GM18870 (cell line): ENCODE measurements around the gene ARHGAP19.

Experiments used
- ATAC-seq: cut with Tn5 transposase; IDR thresholded peaks from one replicate; pipeline ENCODE4 v1.9.1; 2021; ENCODE audit warnings: moderate library complexity; ENCODE audit not compliant: unreplicated experiment

The ARHGAP19 gene

DNA sequence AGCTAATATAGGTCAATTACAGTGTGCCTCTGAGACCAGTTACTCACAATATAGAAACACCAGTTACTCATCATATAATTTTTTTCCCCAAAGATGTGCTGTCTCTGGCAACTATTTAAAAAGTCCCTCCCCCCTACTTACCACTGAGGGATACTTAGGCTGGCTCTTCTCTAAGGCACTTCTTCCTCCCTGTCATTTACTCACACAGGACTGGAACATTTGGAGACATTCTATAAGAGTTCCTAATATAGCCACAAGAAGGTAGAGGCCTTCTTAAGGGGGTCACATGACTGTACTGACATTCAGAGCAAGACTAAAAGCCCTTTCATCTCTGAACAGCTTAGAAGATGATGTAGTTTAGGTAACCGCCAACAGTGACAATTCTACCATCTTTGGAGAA is 62.3 kb downstream of the ARHGAP19 start:
- no peak for ATAC-seq

DNA sequence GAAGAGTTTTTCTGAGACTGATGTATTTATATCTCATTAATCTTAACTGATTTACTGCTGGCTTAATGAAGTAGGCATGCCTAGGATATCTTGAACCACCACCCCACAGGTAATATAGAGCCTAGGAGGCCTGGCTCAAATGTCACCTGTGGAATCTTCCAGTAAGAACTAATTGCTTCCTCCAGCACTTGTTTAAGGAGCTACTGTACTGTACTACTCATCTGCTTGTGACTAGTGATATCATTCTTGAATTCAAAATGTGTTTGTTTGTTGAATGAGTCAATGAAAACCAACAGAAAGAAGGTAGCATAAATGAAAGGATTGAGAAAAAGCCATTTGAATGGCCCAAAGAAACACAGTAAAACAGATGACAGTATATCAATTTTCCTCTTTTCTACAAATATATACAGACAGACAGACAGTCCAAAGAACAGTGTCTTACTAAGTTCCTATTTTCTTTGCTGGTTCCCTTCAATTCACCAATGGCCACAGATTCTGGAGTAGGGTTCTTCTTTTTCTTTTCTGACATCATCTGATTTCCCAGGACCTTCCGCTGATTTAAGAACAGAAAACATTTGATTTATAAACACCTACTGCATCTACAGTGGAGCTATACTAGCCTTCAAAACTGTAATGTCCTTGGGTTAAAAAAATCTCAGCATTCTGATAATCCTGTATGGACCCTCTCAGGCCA is 63.0 kb downstream of the ARHGAP19 start:
- no peak for ATAC-seq

DNA sequence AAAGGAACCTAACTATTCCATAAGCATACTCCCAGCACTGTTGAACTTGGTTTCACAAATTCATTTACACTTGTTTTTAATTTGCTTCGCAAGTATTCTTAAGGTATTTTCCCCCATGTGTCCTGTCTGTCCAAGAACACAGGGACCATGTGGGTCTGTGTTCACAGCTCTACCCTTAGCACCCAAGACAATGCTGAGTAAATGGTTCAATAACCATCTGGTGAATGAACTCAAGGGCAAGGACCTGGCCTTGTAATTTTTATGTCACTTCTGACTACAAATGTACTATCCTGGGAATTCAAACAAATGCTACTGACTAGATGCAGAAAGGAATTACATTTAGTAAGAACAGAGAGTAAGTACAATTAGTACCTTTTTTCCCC is 63.7 kb downstream of the ARHGAP19 start:
- ATAC-seq = no peak

DNA sequence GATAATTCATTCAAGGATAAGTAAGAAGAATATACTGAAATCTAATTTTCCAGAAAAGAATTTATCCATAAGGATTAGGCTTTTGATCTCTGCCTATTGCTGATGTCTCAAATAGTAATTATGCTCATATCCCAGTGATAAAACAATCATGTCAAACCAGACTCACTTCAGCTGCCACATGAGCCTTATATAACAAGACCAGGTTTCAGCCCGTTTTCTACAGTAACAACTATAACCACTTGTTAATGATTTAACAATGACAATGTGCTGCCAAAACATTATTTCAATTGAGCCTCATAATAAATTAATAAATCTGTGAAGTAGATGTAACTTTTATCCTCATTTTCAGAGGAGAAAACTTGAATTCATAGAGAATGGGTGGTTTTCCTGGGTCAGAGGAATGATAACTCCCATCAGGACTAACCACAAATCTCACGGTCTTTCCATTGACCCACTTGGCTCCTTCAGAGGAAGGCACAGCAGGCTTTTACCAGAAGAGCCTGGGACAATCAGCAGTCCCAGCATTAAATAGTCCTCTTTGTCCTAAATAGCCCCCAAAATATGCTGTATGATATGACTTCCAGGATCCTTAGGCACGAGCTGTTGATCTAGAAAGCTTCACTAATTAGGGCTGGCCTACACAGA is 64.2 kb downstream of the ARHGAP19 start:
- ATAC-seq = no peak

DNA sequence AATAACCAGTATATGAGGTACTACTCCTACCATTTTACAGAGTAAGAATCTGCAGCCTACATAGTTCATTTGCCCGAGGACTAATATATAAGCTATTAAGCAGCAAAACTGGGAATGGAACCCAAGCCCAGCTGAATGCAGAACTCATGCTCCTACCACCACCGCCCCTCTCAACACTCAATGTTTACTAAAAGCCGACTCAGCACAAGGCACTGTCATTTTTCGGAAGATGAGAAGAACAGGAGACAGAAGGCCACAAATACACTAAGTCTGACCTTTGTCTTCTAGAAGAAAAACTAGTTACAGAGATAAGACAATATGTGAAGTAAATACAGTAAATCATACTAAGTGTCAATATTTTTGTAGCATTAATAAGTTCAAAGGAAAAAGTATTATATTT is 66.0 kb downstream of the ARHGAP19 start:
- no peak for ATAC-seq

DNA sequence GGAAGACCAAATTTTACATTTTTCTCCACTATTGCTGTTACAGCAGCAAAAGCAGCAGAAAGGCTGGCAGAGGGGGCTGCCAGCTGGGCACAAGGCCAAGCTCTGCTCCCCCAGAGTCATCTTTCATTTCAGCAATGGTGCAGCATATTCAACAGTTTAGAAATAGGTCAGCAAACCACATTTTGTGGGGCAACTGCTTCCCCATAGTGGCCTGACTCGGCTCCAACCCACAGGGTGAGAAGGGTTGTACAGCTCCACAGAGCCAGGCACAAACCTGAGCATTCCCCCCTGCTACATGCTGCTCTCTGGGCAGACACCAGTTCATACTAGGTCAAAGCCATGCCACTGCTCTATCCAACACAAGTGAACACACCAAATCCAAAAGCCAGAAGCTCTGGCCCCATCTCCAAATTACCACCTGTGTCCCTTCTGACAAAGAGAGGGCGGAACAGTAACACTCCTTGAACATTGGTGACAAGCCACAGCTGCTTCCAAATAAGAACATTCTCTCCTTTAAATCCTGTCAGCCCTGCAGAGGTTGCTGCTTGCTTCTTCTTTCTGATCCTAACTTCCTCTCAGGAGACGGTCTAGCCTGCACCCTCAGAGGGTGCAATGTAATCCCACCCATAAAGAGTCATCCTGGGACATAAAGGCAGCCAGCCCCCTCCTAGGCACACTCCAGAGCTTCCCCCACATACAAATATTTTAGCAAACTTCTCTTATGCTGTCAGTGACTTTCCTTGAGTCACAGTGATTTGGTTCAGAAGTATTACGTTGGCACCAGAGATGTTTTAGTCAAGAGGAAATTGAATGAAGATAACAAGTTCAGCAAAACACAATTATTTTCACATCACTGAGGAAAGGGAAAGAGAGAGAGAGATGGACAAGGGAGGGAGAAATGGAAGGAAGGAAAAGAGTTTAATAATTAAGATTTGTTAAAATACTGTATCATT is 67.7 kb downstream of the ARHGAP19 start:
- no peak for ATAC-seq

DNA sequence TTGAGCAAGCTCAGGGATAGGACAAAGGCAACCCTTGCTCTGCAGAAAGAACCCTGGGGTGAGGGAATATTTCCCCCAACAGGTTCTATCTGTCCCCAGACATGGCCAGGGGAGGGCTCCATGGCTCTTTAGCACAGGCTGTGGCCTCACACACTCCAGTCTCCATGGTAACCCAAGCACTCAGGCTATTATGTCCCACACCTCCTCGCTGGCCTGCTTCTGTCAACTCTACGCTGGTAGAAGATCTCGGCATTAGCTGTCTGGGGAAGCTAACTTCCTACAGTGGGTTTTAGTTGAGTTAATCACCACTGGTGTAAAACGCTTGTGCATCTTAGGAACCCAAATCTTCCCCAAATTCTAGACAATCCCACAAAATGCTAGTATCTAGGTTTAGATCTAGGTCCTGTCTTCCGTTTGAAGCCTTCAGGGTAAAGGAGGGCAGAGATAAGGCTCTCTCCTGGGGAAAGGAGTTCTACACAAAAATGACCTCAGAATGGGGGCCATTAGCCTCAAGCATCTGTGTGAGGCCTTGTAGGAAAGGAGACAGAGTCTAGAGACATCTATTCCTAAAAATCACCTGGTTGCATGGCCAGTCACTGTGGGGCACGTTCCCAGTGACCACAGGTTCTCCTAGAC is 70.0 kb downstream of the ARHGAP19 start:
- ATAC-seq = no peak

DNA sequence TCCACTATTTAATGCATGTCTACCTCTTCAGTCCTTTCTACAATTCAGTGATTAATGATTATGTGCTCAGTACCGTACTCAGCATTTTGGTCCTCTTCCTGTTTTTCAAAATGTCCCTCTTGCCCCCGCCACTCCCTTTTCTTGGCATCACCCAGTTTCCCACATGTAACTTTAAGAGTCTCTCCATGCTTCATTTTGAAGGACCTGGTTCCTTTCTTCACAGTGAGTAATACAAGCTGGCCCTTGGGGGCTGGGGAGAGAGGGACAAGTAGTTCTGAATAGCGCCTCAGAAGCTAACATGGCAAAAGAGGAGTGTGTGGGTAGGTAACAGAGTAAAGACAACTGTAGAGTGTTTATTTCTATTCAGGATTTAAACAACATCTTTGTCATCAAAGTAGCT is 72.1 kb downstream of the ARHGAP19 start:
- no peak for ATAC-seq

DNA sequence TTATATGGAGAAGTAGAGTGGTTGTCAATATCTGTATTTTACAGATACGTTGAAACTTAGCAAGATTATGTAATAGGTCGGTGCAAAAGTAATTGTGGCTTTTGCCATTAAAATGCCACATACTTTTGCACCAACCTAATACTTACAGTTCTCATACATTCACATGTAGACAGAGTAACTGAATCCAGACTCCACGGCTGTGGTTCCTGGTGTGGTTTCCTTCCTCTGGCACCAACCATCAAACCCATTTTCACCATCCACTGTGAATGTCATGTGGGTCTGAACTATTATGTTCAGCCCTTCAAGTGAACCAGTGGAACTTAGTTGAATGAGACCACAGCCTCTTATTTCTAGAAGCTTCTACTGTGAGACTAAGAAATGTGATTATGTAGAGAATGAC is 75.1 kb downstream of the ARHGAP19 start:
- ATAC-seq = no peak

DNA sequence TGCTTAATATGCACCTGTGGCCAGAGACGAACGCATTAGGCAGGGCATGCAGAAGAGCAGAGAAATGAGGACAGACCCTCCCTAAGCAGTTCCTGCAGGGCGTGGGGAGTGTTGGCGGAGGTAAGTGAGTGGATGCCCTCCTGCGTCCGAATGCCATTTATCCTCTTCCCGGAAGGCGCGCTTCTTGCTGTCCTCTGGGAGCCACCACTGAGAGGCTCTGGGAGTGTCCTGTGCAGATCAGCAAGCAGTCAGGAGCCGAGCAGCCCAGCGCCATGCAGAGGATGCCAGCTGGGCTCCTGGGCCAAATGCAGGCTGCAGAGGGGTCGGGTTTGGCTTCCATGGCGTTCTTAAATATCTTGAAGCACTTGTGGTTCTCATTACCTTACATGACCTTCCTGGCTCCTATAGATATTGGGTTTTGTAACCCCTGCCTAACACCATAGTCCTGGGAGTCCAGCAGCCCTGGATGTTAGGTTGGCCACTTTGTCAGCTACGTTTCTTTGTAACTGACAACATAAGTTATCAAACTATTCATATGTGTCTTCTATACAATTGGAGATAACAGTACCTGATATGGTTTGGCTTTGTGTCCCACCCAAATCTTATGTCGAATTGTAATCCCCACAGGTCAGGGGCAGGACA is 76.7 kb downstream of the ARHGAP19 start:
- no peak for ATAC-seq

DNA sequence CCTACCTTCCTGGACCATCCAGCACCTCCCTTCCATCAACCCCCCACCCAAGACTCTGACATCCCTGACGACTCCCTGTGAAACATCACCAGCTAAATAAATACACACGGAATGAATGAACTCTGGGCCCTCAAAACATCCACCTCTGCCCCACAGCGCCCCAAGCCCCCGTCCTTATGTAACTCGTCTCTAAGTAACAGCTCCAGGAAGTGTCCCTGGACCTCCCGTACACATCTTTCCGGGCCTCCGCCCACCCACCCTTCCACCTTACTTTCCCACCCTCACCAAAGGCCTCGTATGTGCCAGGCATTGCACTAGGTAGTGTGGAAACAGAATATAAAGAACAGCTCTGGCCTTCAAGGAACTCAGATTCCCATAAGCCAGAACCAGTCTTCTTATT is 79.0 kb downstream of the ARHGAP19 start:
- ATAC-seq = no peak

DNA sequence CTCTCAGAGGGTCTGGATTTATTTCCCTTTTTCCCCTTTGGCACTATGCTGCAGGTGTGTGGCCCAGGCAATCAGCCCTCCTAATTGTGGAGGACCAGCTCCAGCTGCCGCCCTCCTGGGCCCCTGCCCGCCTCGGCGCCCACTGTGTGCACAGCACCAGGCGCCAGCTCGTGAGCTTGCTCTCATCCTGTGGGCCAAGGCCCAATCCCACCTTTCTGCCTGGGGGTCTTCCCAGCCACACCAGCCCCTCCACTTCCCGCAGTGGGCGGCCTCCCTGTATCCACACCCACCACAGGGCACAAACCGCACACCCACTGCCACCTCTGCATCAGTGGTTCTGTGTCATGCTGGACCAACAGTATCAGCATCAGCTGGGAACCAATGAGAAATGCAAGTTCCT is 81.2 kb downstream of the ARHGAP19 start:
- ATAC-seq = no peak

DNA sequence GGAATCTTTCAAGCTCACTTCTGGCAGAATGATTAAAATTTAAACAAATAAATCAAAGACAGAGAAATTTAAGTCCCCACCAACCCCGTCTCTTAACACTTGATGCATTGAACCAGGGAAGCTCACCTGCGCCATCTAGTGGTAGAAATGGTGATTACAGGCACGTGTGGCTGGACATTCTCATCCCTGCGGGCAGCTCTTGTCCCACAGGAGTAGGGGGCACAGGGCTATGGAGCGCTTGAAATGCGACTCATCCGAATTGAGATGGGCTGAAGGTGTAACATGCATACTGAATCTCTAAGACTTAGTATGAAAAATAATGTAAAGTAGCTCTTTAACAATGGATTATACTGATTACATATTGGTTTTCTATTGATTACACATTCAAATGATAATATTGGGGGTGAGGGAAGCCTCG is 81.9 kb downstream of the ARHGAP19 start:
- ATAC-seq = no peak

DNA sequence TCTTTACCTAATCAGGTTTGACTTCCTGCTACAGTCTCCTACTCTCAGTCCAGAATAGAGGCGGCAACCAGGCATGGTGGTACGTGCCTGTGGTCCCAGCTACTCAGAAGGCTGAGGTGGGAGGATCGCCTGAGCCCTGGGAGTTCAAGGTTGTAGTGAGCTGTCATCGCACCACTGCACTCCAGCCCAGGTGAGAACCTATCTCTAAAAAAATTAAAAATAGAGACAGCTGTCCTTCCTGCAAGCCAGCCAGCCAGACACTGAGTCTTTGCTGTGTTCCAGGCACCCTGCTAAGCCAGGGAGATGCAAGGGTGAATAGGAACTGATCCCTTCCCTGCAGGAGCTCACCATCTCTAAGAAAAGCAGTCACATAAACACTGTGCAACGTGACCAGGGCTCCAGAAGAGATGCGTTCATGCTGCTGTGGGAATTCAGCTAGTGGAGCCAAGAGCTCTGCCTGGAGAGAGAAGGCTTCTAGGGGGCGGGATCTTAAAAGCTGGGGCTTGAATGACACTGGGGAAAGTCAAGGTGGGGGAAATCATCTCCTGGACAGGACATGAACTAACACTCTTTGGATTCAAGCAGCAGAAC is 84.6 kb downstream of the ARHGAP19 start:
- no peak for ATAC-seq

DNA sequence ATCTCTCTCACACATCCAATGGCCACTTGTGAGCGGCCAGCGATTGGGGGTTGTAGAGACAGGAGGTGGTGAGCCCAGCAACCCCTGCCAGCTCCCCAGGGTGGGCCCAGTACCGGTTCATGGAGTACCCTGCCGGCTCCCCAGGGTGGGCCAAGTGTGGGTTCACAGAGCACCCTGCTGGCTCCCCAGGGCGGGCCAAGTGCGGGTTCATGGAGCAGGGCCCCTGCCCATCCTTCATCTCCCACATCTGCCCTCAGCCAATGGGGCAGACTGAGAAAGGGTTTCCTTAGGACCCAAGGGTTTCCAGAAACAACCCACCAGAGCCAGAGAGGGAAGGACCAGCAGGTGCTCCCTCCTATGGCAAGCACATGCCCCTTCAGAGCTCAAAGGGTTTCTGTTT is 85.3 kb downstream of the ARHGAP19 start:
- ATAC-seq = no peak

DNA sequence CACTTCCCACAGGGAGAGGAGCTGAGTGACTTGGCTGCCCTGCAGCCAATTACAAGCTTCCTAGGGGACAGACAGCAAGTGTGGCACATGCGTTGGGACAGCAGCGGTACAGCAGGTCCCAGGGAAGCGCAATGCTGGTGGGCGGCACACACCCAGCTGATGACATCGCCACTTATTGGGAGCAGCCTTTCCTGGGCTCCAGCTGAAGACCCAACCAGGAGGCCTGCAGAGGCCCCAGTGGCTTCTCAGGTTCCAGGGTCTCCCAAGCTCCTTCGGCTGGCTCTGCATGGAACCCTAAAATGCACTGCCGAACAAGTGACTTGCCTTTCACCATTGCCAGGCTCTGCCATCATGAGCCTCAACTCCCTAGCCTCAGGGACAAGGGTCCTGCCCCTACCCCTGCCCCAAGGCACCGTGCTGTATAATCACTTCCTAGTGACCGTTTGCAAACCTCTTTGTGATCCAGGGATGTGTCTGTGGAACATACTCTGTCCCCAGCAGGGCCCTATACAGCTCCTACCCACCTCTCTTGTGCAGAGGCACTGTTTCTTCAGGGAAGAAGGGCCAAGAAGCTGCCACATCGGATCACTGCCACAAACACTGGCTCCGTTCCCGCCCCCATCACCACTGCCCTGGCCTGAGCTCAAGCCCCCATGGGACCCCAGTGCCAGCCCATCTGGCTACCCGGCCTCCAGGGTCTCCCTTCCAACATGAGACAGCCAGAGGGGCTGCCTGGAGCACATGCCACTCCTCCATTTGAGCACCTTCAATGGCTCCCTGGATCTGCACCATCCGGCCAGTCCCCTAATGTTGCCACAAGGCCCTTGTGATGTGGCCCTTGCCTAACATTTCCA is 87.4 kb downstream of the ARHGAP19 start:
- ATAC-seq = no peak

DNA sequence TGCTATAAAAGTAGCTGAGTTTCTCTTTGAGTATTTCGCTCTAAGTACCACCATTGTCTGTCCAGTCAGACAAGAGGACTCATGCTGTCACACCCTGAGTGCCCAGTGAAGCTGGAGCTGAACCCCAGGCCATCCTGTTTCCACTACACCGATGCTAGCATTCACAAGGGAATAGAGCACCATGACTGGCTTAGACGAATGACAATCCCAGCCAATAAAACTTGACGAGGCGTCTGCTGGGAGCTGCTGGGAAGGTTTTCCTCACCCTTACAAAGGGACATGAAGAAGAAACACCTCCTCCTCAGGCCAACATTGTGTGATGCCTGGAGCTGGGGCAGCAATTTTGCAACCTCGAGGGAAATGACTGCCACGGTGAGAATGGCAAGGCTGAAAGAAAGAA is 89.2 kb downstream of the ARHGAP19 start:
- no peak for ATAC-seq

DNA sequence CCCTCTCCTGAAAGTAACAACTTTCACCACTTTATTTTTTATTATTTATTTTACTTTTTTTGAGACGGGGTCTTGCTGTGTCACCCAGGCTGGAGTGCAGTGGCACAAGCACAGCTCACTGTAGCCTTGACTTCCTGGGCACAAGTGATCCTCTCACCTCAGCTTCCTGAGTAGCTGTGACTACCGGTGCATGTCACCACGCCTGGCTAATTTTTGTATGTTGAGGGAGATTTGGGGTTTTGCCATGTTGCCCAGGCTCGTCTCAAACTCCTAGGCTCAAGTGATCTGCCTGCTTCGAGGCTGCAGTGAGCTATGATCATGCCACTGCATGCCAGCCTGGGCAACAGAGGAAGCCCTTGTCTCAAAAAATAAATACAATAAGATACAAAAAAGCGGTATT is 91.8 kb downstream of the ARHGAP19 start:
- no peak for ATAC-seq

DNA sequence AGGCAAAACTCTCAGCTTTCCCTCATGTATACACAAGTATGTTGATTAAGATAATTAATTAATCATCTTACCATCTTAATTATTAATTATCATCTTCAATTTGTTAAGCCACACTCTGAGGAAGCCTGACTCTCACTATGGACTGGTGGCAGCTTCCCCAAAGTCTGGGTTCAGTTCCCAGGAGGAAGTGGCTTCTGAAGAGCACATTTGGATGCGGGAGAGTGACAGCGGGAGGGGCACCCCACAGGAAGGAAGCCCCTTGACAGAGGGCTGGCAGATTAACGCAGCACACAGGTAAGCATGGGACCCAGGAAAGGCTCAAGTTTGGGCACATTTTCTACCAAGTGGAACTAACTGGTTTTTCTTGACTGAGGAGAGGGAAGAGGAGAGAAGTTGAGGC is 93.3 kb downstream of the ARHGAP19 start:
- no peak for ATAC-seq
